Pancreas (tissue), 10 donors: ENCODE measurements around the gene C2CD2L. TPM values are rescaled to one million over a fixed set of nuclear protein-coding genes. Genes with fewer than 3 reads are reported as not detected.

ENCODE experiments used
- ATAC-seq, 4 donors: fragments of 200-7000 bp; cut with Tn5 transposase; one replicate each; pipeline versions ENCODE4 v1.8.0 to v1.9.1; 2020; ENCODE audit warnings: mild to moderate bottlenecking in 4 of 4, moderate library complexity in 4 of 4
- DNase-seq, 6 donors: peaks; one replicate each; pipeline ENCODE4 v3.0.0-alpha.2; 2020
- FAIRE-seq: peaks from 2 replicates; lab custom pipeline; 2012; peaks lifted over from hg19 to GRCh38; lab: Jason Lieb, UNC
- H3K27ac ChIP-seq, 4 donors: fragments of 200-600 bp; sonication (generic); 1 replicate in 3 of 4; 2 replicates in 1 of 4; pipeline versions ENCODE4 v1.5.0 to v1.8.0; 2020
- H3K27me3 ChIP-seq, 4 donors: fragments of 200-600 bp; one replicate each; pipeline ENCODE4 v1.8.0; 2021
- H3K36me3 ChIP-seq, 3 donors: fragments of 200-600 bp; sonication (generic) in 1 of 3; one replicate each; pipeline versions ENCODE4 v1.5.0 to v1.8.0; 2020 to 2021
- H3K4me1 ChIP-seq, 3 donors: fragments of 200-600 bp; one replicate each; pipeline ENCODE4 v1.8.0; 2021
- H3K4me3 ChIP-seq, 4 donors: fragments of 200-600 bp; sonication (generic) in 2 of 4; one replicate each; pipeline versions ENCODE4 v1.5.0 to v1.8.0; 2020 to 2021
- H3K9me3 ChIP-seq, 4 donors: fragments of 200-600 bp; one replicate each; pipeline ENCODE4 v1.8.0; 2021
- CTCF ChIP-seq, 4 donors: fragments of 200-600 bp; sonication (generic) in 3 of 4; IDR thresholded peaks; one replicate each; pipeline versions ENCODE4 v1.5.0 to v1.8.0; 2021; ENCODE audit warnings: antibody characterized with exemption in 4 of 4
- WGBS, 2 donors: extraction: QIAGEN DNeasy Blood & Tissue Kit; methylation state at CpG; one replicate each; pipeline ENCODE4 v1.1.7; 2013; 5-methylcytosine and 5-hydroxymethylcytosine counted together
- intact Hi-C, 3 donors: fragments of 100-400 bp; cut with DNase I; formaldehyde crosslinking; loops; one replicate each; pipeline versions ENCODE4 v1.11.1 to v1.14.2; 2022
- polyA plus RNA-seq, 2 donors: library from polyadenylated mRNA; stranded (reverse); fragments of 200-250 nt; gene quantifications; one replicate each; pipeline ENCODE4 v1.2.3, GENCODE V29; 2013
- total RNA-seq, 6 donors: library from RNA; stranded (reverse); fragmentation: NEBNext Ultra II Directional in 4 of 6; extraction: Animal tissue kit (Norgen Biotek cat#: 25700) in 4 of 6; gene quantifications; one replicate each; pipeline versions ENCODE4 v1.2.1 to v1.2.4, GENCODE V29; 2021 to 2023
- donor health status: healthy with polysubstance abuse.
- donor health status: DM: no; HTN: no; CAD: no; lungs with moderate emphysema.
- donor health status: DM: no; HTN: no; CAD: no.
- donor health status: control.
- donor health status: control.
- donor health status: Bipolar disorder and iron deficiency.
- donor health status: DM: yes; HTN: yes; CAD: no.
- donor health status: DM: no; HTN: no; CAD: no.
- donor health status: DM: no; HTN: no; CAD: no.
- donor health status: DM: yes; HTN: yes; CAD: no.

C2CD2L gene
- total and polyA plus RNA-seq, 8 donors, result 4.9 to 12.3 (median 7.3) TPM

GRCh38 chr11:119114351-119114750 lies 7.2 kb downstream of the C2CD2L start:
- TF ChIP-seq CTCF (IDR thresholded peaks at IDR 0.05), result no peak
- Histone ChIP-seq H3K27ac (no peak overlapping the region), H3K9me3 (no peaks in the 10 kb centered on the region), H3K4me3 (no peak overlapping the region), H3K36me3 (peaks cover 0 to 29% (median 3%) of the 10 kb centered on the region in 3 donors), H3K27me3 (no peaks in the 10 kb centered on the region), H3K4me1 (peaks cover 0 to under 1% (median 0%) of the 10 kb centered on the region in 3 donors)
- WGBS, 2 donors, result 84 to 90% methylated on average over 5 of the region's 5 CpGs
- FAIRE-seq (no peak), DNase-seq (no peak), ATAC-seq (no peak)
- intact Hi-C loops, result no loop called here

GRCh38 chr11:119115484-119116234 lies 8.5 kb downstream of the C2CD2L start:
- no peaks in the 10 kb centered on the region for H3K27me3 ChIP-seq
- no peak for FAIRE-seq
- H3K27ac ChIP-seq, result peak overlapping the region in 2 of 4 donors; percentile 5 to 18
- no peak for TF ChIP-seq CTCF (IDR thresholded peaks at IDR 0.05)
- H3K4me3 ChIP-seq, result no peak overlapping the region
- peak in 2 of 4 donors; percentile 52 to 72 for ATAC-seq
- intact Hi-C loops, result no loop called here
- peaks cover 0 to 29% (median 3%) of the 10 kb centered on the region in 3 donors for H3K36me3 ChIP-seq
- DNase-seq, result no peak
- no peaks in the 10 kb centered on the region for H3K4me1 ChIP-seq
- WGBS, 2 donors, result 76 to 77% methylated on average over 24 of the region's 24 CpGs
- no peaks in the 10 kb centered on the region for H3K9me3 ChIP-seq

GRCh38 chr11:119116235-119116594 lies 9.1 kb downstream of the C2CD2L start:
- Histone ChIP-seq H3K4me1 (no peaks in the 10 kb centered on the region), H3K27me3 (no peaks in the 10 kb centered on the region), H3K4me3 (no peak overlapping the region), H3K36me3 (peaks cover 0 to 26% (median 3%) of the 10 kb centered on the region in 3 donors), H3K27ac (no peak overlapping the region), H3K9me3 (no peaks in the 10 kb centered on the region)
- ATAC-seq (no peak), DNase-seq (peak in 1 of 6 donors; percentile 65), FAIRE-seq (no peak)
- WGBS, 2 donors, result 87 to 88% methylated on average over 10 of the region's 10 CpGs
- TF ChIP-seq CTCF (IDR thresholded peaks at IDR 0.05), result no peak
- intact Hi-C loops, result no loop called here

- intact Hi-C loops, result no loop called here
- H3K36me3 ChIP-seq, result peaks cover 0 to 22% (median 3%) of the 10 kb centered on the region in 3 donors
- FAIRE-seq (no peak), ATAC-seq (no peak), DNase-seq (no peak)
- no peaks in the 10 kb centered on the region for H3K9me3 ChIP-seq
- H3K27me3 ChIP-seq, result no peaks in the 10 kb centered on the region
- H3K4me3 ChIP-seq, result no peak overlapping the region
- H3K4me1 ChIP-seq, result no peaks in the 10 kb centered on the region
- H3K27ac ChIP-seq, result no peak overlapping the region
- TF ChIP-seq CTCF (IDR thresholded peaks at IDR 0.05), result no peak
- WGBS, 2 donors, result 74 to 75% methylated on average over 5 of the region's 5 CpGs
Observed at GRCh38 chr11:119116601-119117000, 9.5 kb downstream of the C2CD2L start.
